ENCODE results near the gene SPTBN4.

The SPTBN4 gene

GRCh38 chr19:40613690-40614621 lies 147.2 kb downstream of the SPTBN4 start:
- no peak overlapping the region for H3K27ac ChIP-seq

GRCh38 chr19:40614622-40615411 lies 148.0 kb downstream of the SPTBN4 start:
- H3K36me3 ChIP-seq, result peaks cover 62% of the 10 kb centered on the region
- no peak for TF ChIP-seq CTCF (IDR thresholded peaks at IDR 0.05; ENCODE audit: low read depth, low read length)
- DNase-seq, result no peak
- H3K9me3 ChIP-seq (ENCODE audit: severe bottlenecking), result no peaks in the 10 kb centered on the region
- H3K27me3 ChIP-seq (ENCODE audit: insufficient read depth, low read depth, severe bottlenecking), result no peaks in the 10 kb centered on the region
- no peak overlapping the region for H3K4me3 ChIP-seq (ENCODE audit: low read depth, low read length)
- H3K27ac ChIP-seq, result no peak overlapping the region

More at GRCh38 chr19:40613690-40614621, 147.2 kb downstream of the SPTBN4 start:
- Histone ChIP-seq H3K4me3 (ENCODE audit: low read depth, low read length) (no peak overlapping the region), H3K36me3 (peaks cover 55% of the 10 kb centered on the region), H3K27me3 (ENCODE audit: insufficient read depth, low read depth, severe bottlenecking) (no peaks in the 10 kb centered on the region), H3K9me3 (ENCODE audit: severe bottlenecking) (no peaks in the 10 kb centered on the region)
- TF ChIP-seq CTCF (IDR thresholded peaks at IDR 0.05; ENCODE audit: low read depth, low read length), result no peak
- DNase-seq, result no peak

- Histone ChIP-seq H3K27ac (no peak overlapping the region), H3K36me3 (peaks cover 64% of the 10 kb centered on the region)
Observed at GRCh38 chr19:40616178-40616577, 149.4 kb downstream of the SPTBN4 start.

GRCh38 chr19:40616941-40617340 lies 150.1 kb downstream of the SPTBN4 start:
- no peaks in the 10 kb centered on the region for H3K9me3 ChIP-seq (ENCODE audit: severe bottlenecking)
- DNase-seq, result no peak
- H3K27me3 ChIP-seq (ENCODE audit: insufficient read depth, low read depth, severe bottlenecking), result no peaks in the 10 kb centered on the region
- TF ChIP-seq CTCF (IDR thresholded peaks at IDR 0.05; ENCODE audit: low read depth, low read length), result no peak
- H3K4me3 ChIP-seq (ENCODE audit: low read depth, low read length), result no peak overlapping the region
- peaks cover 63% of the 10 kb centered on the region for H3K36me3 ChIP-seq
- no peak overlapping the region for H3K27ac ChIP-seq

More at GRCh38 chr19:40616178-40616577, 149.4 kb downstream of the SPTBN4 start:
- Histone ChIP-seq H3K27me3 (ENCODE audit: insufficient read depth, low read depth, severe bottlenecking) (no peaks in the 10 kb centered on the region), H3K4me3 (ENCODE audit: low read depth, low read length) (no peak overlapping the region), H3K9me3 (ENCODE audit: severe bottlenecking) (no peaks in the 10 kb centered on the region)
- TF ChIP-seq CTCF (IDR thresholded peaks at IDR 0.05; ENCODE audit: low read depth, low read length), result no peak
- no peak for DNase-seq

GRCh38 chr19:40617961-40618360 lies 151.2 kb downstream of the SPTBN4 start:
- no peak for DNase-seq
- Histone ChIP-seq H3K27me3 (ENCODE audit: insufficient read depth, low read depth, severe bottlenecking) (no peaks in the 10 kb centered on the region), H3K4me3 (ENCODE audit: low read depth, low read length) (no peak overlapping the region), H3K36me3 (peaks cover 62% of the 10 kb centered on the region), H3K27ac (no peak overlapping the region), H3K9me3 (ENCODE audit: severe bottlenecking) (no peaks in the 10 kb centered on the region)
- TF ChIP-seq CTCF (IDR thresholded peaks at IDR 0.05; ENCODE audit: low read depth, low read length), result no peak
